CD14-positive monocyte (primary cell): ENCODE results near the gene CD44. TPM values are rescaled to one million over a fixed set of nuclear protein-coding genes. Genes with fewer than 3 reads are reported as not detected.

Source experiments
- DNase-seq, 3 donors: peaks; one replicate each; pipeline ENCODE4 v3.0.0-alpha.2; 2011 to 2022
- H2AFZ ChIP-seq: 2 replicates; pipeline ENCODE4 v1.6.0; 2012; ENCODE audit warnings: mild to moderate bottlenecking, low read depth, low read length, inconsistent platforms; ENCODE audit not compliant: insufficient read depth, poor library complexity, severe bottlenecking
- H3K27ac ChIP-seq, 2 donors: 1 replicate in 1 of 2; 2 replicates in 1 of 2; pipeline ENCODE4 v1.5.1; 2012 to 2013; ENCODE audit warnings: low read length in 2 of 2, control low read depth in 1 of 2, inconsistent platforms in 1 of 2, low read depth in 1 of 2, mild to moderate bottlenecking in 1 of 2
- H3K27me3 ChIP-seq, 2 donors: one replicate each; pipeline versions ENCODE4 v1.6.0 to v1.6.1; 2011 to 2013; ENCODE audit warnings: low read length in 2 of 2; ENCODE audit not compliant: control insufficient read depth in 2 of 2, insufficient read depth in 2 of 2
- H3K36me3 ChIP-seq, 2 donors: replicated peaks in 1 of 2; 1 replicate in 1 of 2; 2 replicates in 1 of 2; pipeline versions ENCODE4 v1.5.1 to v1.6.1; 2012 to 2013; ENCODE audit warnings: low read length in 2 of 2, control low read depth in 1 of 2, inconsistent platforms in 1 of 2, mild to moderate bottlenecking in 1 of 2; ENCODE audit not compliant: insufficient read depth in 2 of 2, control insufficient read depth in 1 of 2
- H3K4me1 ChIP-seq, 2 donors: 1 replicate in 1 of 2; 2 replicates in 1 of 2; pipeline versions ENCODE4 v1.5.1 to v1.6.1; 2012 to 2013; ENCODE audit warnings: low read length in 2 of 2, control low read depth in 1 of 2, inconsistent platforms in 1 of 2, mild to moderate bottlenecking in 1 of 2, moderate library complexity in 1 of 2; ENCODE audit not compliant: insufficient read depth in 2 of 2, control insufficient read depth in 1 of 2
- H3K4me2 ChIP-seq: replicated peaks from 2 replicates; pipeline ENCODE3; 2012; ENCODE audit warnings: low read length, moderate library complexity, mild to moderate bottlenecking; ENCODE audit not compliant: poor library complexity, severe bottlenecking; ENCODE audit errors: extremely low read depth
- H3K4me3 ChIP-seq, 3 experiments: fragments of 200-600 bp in 1 of 3; sonication (generic) in 1 of 3; replicated peaks in 1 of 3; 1 replicate in 2 of 3; 2 replicates in 1 of 3; pipeline ENCODE4 v1.5.1; 2011 to 2013; ENCODE audit warnings: low read length in 3 of 3, mild to moderate bottlenecking in 3 of 3, control low read depth in 2 of 3, low read depth in 2 of 3, inconsistent platforms in 1 of 3, moderate library complexity in 1 of 3
- H3K79me2 ChIP-seq: 2 replicates; pipeline ENCODE4 v1.6.0; 2012; ENCODE audit warnings: mild to moderate bottlenecking, control low read depth, inconsistent platforms, low read length, moderate library complexity; ENCODE audit not compliant: insufficient read depth
- H3K9ac ChIP-seq: 2 replicates; pipeline ENCODE4 v1.6.0; 2017; ENCODE audit warnings: low read length, mild to moderate bottlenecking; ENCODE audit not compliant: insufficient read depth, poor library complexity, severe bottlenecking
- H3K9me3 ChIP-seq, 2 donors: replicated peaks in 1 of 2; 1 replicate in 1 of 2; 2 replicates in 1 of 2; pipeline versions ENCODE4 v1.5.1 to v1.6.1; 2012 to 2013; ENCODE audit warnings: low read length in 2 of 2, control low read depth in 1 of 2; ENCODE audit not compliant: control insufficient read depth in 1 of 2, insufficient read depth in 1 of 2
- H4K20me1 ChIP-seq: 2 replicates; pipeline ENCODE4 v1.6.0; 2012; ENCODE audit warnings: mild to moderate bottlenecking, low read length, control low read depth, moderate library complexity; ENCODE audit not compliant: insufficient read depth
- H3K27ac Mint-ChIP-seq, 7 donors: one replicate each; pipeline ENCODE4 v1.8.0; 2020; ENCODE audit warnings: mild to moderate bottlenecking in 7 of 7, mixed read lengths in 7 of 7, moderate library complexity in 6 of 7, inconsistent platforms in 2 of 7
- H3K27me3 Mint-ChIP-seq, 3 donors: one replicate each; pipeline ENCODE4 v1.8.0; 2021 to 2022; ENCODE audit warnings: low read depth in 3 of 3, mild to moderate bottlenecking in 3 of 3, mixed read lengths in 3 of 3, moderate library complexity in 3 of 3, inconsistent platforms in 1 of 3
- H3K36me3 Mint-ChIP-seq, 2 donors: one replicate each; pipeline ENCODE4 v1.8.0; 2020; ENCODE audit warnings: mixed read lengths in 2 of 2, inconsistent platforms in 1 of 2, mild to moderate bottlenecking in 1 of 2
- H3K4me1 Mint-ChIP-seq: one replicate; pipeline ENCODE4 v1.8.0; 2020; ENCODE audit warnings: mild to moderate bottlenecking, mixed read lengths
- H3K4me3 Mint-ChIP-seq, 2 donors: one replicate each; pipeline ENCODE4 v1.8.0; 2020; ENCODE audit warnings: mild to moderate bottlenecking in 2 of 2, mixed read lengths in 2 of 2, moderate library complexity in 1 of 2
- H3K9me3 Mint-ChIP-seq, 7 donors: one replicate each; pipeline ENCODE4 v1.8.0; 2020 to 2022; ENCODE audit warnings: mixed read lengths in 7 of 7, mild to moderate bottlenecking in 6 of 7, moderate library complexity in 6 of 7, inconsistent platforms in 2 of 7
- CTCF ChIP-seq: fragments of 200-600 bp; IDR thresholded peaks from one replicate; pipeline ENCODE4 v1.8.0; 2022; ENCODE audit warnings: antibody characterized with exemption, mild to moderate bottlenecking
- WGBS: methylation state at CpG from one replicate; pipeline ENCODE4 v1.1.5; 2013; ENCODE audit warnings: missing lambda C conversion rate; ENCODE audit not compliant: insufficient coverage; 5-methylcytosine and 5-hydroxymethylcytosine counted together
- intact Hi-C, 2 donors: fragments of 100-400 bp; cut with micrococcal nuclease; formaldehyde crosslinking; loops; one replicate each; pipeline versions ENCODE4 v1.15.0 to v1.15.1; 2023
- polyA plus RNA-seq, 3 donors: library from polyadenylated mRNA; depleted of rRNA in 1 of 3; unstranded in 2 of 3; stranded (reverse) in 1 of 3; fragments of 300-500 nt in 2 of 3; fragments of >200 nt in 1 of 3; fragmentation: Illumina TruSeq in 2 of 3; gene quantifications; 1 replicate in 2 of 3; 2 replicates in 1 of 3; pipeline ENCODE4 v1.2.3, GENCODE V29; 2012 to 2021

Gene CD44
- polyA plus RNA-seq, 3 donors, result 415 to 866 (median 531) TPM

GRCh38 chr11:35255514-35255913, 116.5 kb downstream of the CD44 start:
- Histone ChIP-seq H3K79me2 (no peaks in the 10 kb centered on the region), H3K4me3 (no peak overlapping the region), H3K27me3 (no peaks in the 10 kb centered on the region), H3K27ac (no peak overlapping the region), H3K9ac (no peak overlapping the region), H2AFZ (no peak overlapping the region), H3K4me1 (peaks cover 20% of the 10 kb centered on the region in 2 donors), H3K9me3 (no peaks in the 10 kb centered on the region), H4K20me1 (no peaks in the 10 kb centered on the region), H3K4me2 (no peak overlapping the region), H3K36me3 (no peaks in the 10 kb centered on the region)
- Mint-ChIP-seq H3K4me3 (no peak overlapping the region), H3K27ac (no peak overlapping the region), H3K27me3 (no peaks in the 10 kb centered on the region), H3K4me1 (peaks cover 27% of the 10 kb centered on the region), H3K36me3 (no peaks in the 10 kb centered on the region), H3K9me3 (no peaks in the 10 kb centered on the region)
- intact Hi-C loops, result no loop called here
- no peak for TF ChIP-seq CTCF
- no CpG with 5 or more reads among the region's 2 CpGs for WGBS
- no peak for DNase-seq

- DNase-seq, result no peak
- Mint-ChIP-seq H3K36me3 (no peaks in the 10 kb centered on the region), H3K9me3 (no peaks in the 10 kb centered on the region), H3K4me1 (peaks cover 22% of the 10 kb centered on the region), H3K27me3 (no peaks in the 10 kb centered on the region), H3K27ac (no peak overlapping the region), H3K4me3 (no peak overlapping the region)
- no peak overlapping the region for H3K4me3 ChIP-seq
- H3K4me2 ChIP-seq, result no peak overlapping the region
- H3K27ac ChIP-seq, result no peak overlapping the region
- no peaks in the 10 kb centered on the region for H3K27me3 ChIP-seq
- TF ChIP-seq CTCF, result no peak
- no peaks in the 10 kb centered on the region for H3K79me2 ChIP-seq
- no peaks in the 10 kb centered on the region for H4K20me1 ChIP-seq
- H3K4me1 ChIP-seq, result peaks cover 14 to 16% of the 10 kb centered on the region in 2 donors
- no peak overlapping the region for H3K9ac ChIP-seq
- no peaks in the 10 kb centered on the region for H3K36me3 ChIP-seq
- no peaks in the 10 kb centered on the region for H3K9me3 ChIP-seq
- intact Hi-C loops, result no loop called here
- no peak overlapping the region for H2AFZ ChIP-seq
These were observed 117.3 kb downstream of the CD44 start for GRCh38 chr11:35256296-35256695.
